A172 (cell line): ENCODE measurements around the gene SPDYC. TPM values are rescaled to one million over a fixed set of nuclear protein-coding genes. Genes with fewer than 3 reads are reported as not detected.

Experiments used
- total RNA-seq: library from RNA; depleted of rRNA; stranded (reverse); fragments of >200 nt; shearing (Covaris generic); gene quantifications from 2 replicates; pipeline ENCODE4 v1.2.3, GENCODE V29; 2014; rRNA removed

Gene SPDYC
- total RNA-seq, 1 experiment from 2014 or later = not detected

Other genes starting within 250 kb of the SPDYC start
- 18.4 and 19.6 TPM in 2 replicates for gene PPP2R5B, start 245.5 kb upstream of the SPDYC start, total RNA-seq
- not detected in 2 replicates for gene GPHA2, start 234.3 kb upstream of the SPDYC start, total RNA-seq
- not detected in 2 replicates for gene MAJIN, start 198.1 kb upstream of the SPDYC start, total RNA-seq
- 0.50 and 0.59 TPM in 2 replicates for gene BATF2, start 173.3 kb upstream of the SPDYC start, total RNA-seq
- gene ARL2, start 156.1 kb upstream of the SPDYC start, total RNA-seq = 170 and 196 TPM in 2 replicates
- gene SNX15, start 142.8 kb upstream of the SPDYC start, total RNA-seq = 13.4 and 31.2 TPM in 2 replicates
- gene SAC3D1, start 129.0 kb upstream of the SPDYC start, total RNA-seq = 44.0 and 52.3 TPM in 2 replicates
- not detected in 2 replicates for gene NAALADL1, start 111.7 kb upstream of the SPDYC start, total RNA-seq
- 40.0 and 49.5 TPM in 2 replicates for gene CDCA5, start 86.2 kb upstream of the SPDYC start, total RNA-seq
- 41.4 and 65.5 TPM in 2 replicates for gene ZFPL1, start 86.0 kb upstream of the SPDYC start, total RNA-seq
- gene VPS51, start 74.0 kb upstream of the SPDYC start, total RNA-seq = 51.1 and 208 TPM in 2 replicates
- 1.9 and 8.5 TPM in 2 replicates for gene TM7SF2, start 58.4 kb upstream of the SPDYC start, total RNA-seq
- gene ZNHIT2, start 52.5 kb upstream of the SPDYC start, total RNA-seq = 10.4 and 22.3 TPM in 2 replicates
- gene FAU, start 48.1 kb upstream of the SPDYC start, total RNA-seq = 286 and 528 TPM in 2 replicates
- gene MRPL49, start 47.9 kb upstream of the SPDYC start, total RNA-seq = 52.8 and 82.4 TPM in 2 replicates
- gene SYVN1, start 35.7 kb upstream of the SPDYC start, total RNA-seq = 17.0 and 30.6 TPM in 2 replicates
- gene CAPN1, start 11.7 kb downstream of the SPDYC start, total RNA-seq = 156 and 170 TPM in 2 replicates
- 14.2 and 18.1 TPM in 2 replicates for gene POLA2, start 91.7 kb downstream of the SPDYC start, total RNA-seq
- gene CDC42EP2, start 144.6 kb downstream of the SPDYC start, total RNA-seq = 1.7 and 5.3 TPM in 2 replicates
- 37.9 and 57.0 TPM in 2 replicates for gene DPF2, start 163.6 kb downstream of the SPDYC start, total RNA-seq
- 2.0 and 3.5 TPM in 2 replicates for gene TIGD3, start 184.5 kb downstream of the SPDYC start, total RNA-seq
- gene SLC25A45, start 212.4 kb downstream of the SPDYC start, total RNA-seq = 3.5 and 7.0 TPM in 2 replicates
- gene FRMD8, start 216.4 kb downstream of the SPDYC start, total RNA-seq = 21.5 and 36.9 TPM in 2 replicates